Panc1 (cell line): ENCODE results near the gene RIMS1.

Experiments
- CTCF ChIP-seq: fragments of 450-650 bp; IDR thresholded peaks from 2 replicates; pipeline ENCODE4 v1.5.1; 2017; ENCODE audit warnings: mild to moderate bottlenecking
- SIN3A ChIP-seq: IDR thresholded peaks from 2 replicates; pipeline ENCODE4 v1.6.1; 2012; ENCODE audit warnings: low read depth, mild to moderate bottlenecking, low read length, moderate library complexity, borderline replicate concordance; ENCODE audit not compliant: insufficient read depth
- TF ChIP-seq, protein P1 (sequence below), 2 experiments: IDR thresholded peaks; 2 replicates each; pipeline ENCODE4 v1.6.1; 2011 to 2012; ENCODE audit warnings: low read depth in 2 of 2, control low read depth in 1 of 2, low read length in 1 of 2, mild to moderate bottlenecking in 1 of 2, moderate library complexity in 1 of 2; ENCODE audit not compliant: insufficient read depth in 1 of 2

DNA sequence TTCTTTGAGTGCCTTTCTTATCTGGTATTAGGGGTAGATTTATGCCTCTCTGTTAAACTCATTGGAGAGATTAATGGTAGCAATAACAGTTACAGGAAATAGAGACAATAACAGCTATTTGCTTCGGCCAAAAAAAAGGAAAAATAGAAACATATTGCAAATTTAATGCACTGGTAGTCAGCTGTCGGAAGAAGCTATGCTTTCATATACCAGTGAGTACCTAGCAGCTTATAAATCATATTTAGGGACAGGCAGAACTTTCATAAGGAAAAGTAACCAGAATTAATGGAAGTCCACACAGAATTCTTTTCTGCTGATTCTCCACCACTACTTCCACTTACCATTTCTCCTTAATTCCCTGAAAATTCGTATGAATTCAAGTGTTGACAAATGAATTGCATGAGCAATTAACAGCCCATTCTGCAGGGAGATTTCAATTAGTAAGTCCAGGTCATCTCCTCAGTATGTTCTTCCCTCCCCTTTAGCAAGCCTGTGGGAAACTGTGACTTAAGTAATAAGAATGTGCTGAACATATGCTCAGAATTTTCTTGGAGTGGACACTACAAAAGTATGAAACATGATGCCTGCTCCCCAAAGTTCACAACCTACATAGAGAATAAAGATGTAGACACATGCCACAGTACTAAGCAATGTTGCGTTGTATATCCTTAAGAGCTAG is 538.8 kb downstream of the RIMS1 start:
- TF ChIP-seq, protein P1, sequence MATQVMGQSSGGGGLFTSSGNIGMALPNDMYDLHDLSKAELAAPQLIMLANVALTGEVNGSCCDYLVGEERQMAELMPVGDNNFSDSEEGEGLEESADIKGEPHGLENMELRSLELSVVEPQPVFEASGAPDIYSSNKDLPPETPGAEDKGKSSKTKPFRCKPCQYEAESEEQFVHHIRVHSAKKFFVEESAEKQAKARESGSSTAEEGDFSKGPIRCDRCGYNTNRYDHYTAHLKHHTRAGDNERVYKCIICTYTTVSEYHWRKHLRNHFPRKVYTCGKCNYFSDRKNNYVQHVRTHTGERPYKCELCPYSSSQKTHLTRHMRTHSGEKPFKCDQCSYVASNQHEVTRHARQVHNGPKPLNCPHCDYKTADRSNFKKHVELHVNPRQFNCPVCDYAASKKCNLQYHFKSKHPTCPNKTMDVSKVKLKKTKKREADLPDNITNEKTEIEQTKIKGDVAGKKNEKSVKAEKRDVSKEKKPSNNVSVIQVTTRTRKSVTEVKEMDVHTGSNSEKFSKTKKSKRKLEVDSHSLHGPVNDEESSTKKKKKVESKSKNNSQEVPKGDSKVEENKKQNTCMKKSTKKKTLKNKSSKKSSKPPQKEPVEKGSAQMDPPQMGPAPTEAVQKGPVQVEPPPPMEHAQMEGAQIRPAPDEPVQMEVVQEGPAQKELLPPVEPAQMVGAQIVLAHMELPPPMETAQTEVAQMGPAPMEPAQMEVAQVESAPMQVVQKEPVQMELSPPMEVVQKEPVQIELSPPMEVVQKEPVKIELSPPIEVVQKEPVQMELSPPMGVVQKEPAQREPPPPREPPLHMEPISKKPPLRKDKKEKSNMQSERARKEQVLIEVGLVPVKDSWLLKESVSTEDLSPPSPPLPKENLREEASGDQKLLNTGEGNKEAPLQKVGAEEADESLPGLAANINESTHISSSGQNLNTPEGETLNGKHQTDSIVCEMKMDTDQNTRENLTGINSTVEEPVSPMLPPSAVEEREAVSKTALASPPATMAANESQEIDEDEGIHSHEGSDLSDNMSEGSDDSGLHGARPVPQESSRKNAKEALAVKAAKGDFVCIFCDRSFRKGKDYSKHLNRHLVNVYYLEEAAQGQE (IDR thresholded peaks at IDR 0.05; ENCODE audit: insufficient read depth in 1 of 2, low read depth in 2 of 2, low read length in 1 of 2) = no peak
- TF ChIP-seq SIN3A (no peak), CTCF (no peak)
